HEK293 (cell line): ENCODE measurements around the gene SVIL.

Experiments used
- ATF2 ChIP-seq: fragments of 450-650 bp; formaldehyde crosslinking; IDR thresholded peaks from 2 replicates; pipeline ENCODE4 v1.5.1; 2016; ENCODE audit warnings: missing biosample characterization, missing genetic modification characterization, low read depth
- FEZF1 ChIP-seq: fragments of 450-650 bp; formaldehyde crosslinking; IDR thresholded peaks from 2 replicates; pipeline ENCODE4 v1.5.1; 2016; ENCODE audit warnings: missing biosample characterization, missing genetic modification characterization
- GFI1B ChIP-seq: fragments of 450-650 bp; formaldehyde crosslinking; IDR thresholded peaks from 2 replicates; pipeline ENCODE4 v1.5.1; 2016; ENCODE audit warnings: missing biosample characterization, missing genetic modification characterization
- GLIS1 ChIP-seq: fragments of 450-650 bp; formaldehyde crosslinking; IDR thresholded peaks from 2 replicates; pipeline ENCODE4 v1.5.1; 2016; ENCODE audit warnings: missing biosample characterization, missing genetic modification characterization
- IKZF3 ChIP-seq: fragments of 450-650 bp; IDR thresholded peaks from 2 replicates; pipeline ENCODE4 v1.5.0; 2018; ENCODE audit warnings: missing biosample characterization, mild to moderate bottlenecking, missing genetic modification characterization, moderate library complexity
- OSR2 ChIP-seq: fragments of 450-650 bp; formaldehyde crosslinking; IDR thresholded peaks from 2 replicates; pipeline ENCODE4 v1.5.1; 2016; ENCODE audit warnings: missing biosample characterization, missing genetic modification characterization
- PRDM10 ChIP-seq: fragments of 450-650 bp; formaldehyde crosslinking; IDR thresholded peaks from 2 replicates; pipeline ENCODE4 v1.5.1; 2016; ENCODE audit warnings: missing biosample characterization, missing genetic modification characterization
- PRDM6 ChIP-seq: fragments of 450-650 bp; formaldehyde crosslinking; IDR thresholded peaks from 2 replicates; pipeline ENCODE4 v1.5.1; 2017; ENCODE audit warnings: missing biosample characterization, missing genetic modification characterization
- SETDB1 ChIP-seq: IDR thresholded peaks from one replicate; pipeline ENCODE4 v1.6.1; 2017; ENCODE audit warnings: mild to moderate bottlenecking, low read length, moderate library complexity, mixed read lengths; ENCODE audit not compliant: insufficient read length
- WT1 ChIP-seq: fragments of 450-650 bp; formaldehyde crosslinking; IDR thresholded peaks from 2 replicates; pipeline ENCODE4 v1.5.1; 2016; ENCODE audit warnings: missing biosample characterization, missing genetic modification characterization
- ZBTB10 ChIP-seq: fragments of 450-650 bp; formaldehyde crosslinking; IDR thresholded peaks from 2 replicates; pipeline ENCODE4 v1.5.1; 2016; ENCODE audit warnings: missing biosample characterization, missing genetic modification characterization
- ZBTB48 ChIP-seq: fragments of 450-650 bp; formaldehyde crosslinking; IDR thresholded peaks from 2 replicates; pipeline ENCODE4 v1.5.1; 2016; ENCODE audit warnings: missing biosample characterization, missing genetic modification characterization
- ZNF112 ChIP-seq: fragments of 450-650 bp; formaldehyde crosslinking; IDR thresholded peaks from 2 replicates; pipeline ENCODE4 v1.5.0; 2017; ENCODE audit warnings: missing biosample characterization, missing genetic modification characterization
- ZNF140 ChIP-seq: fragments of 450-650 bp; formaldehyde crosslinking; IDR thresholded peaks from 2 replicates; pipeline ENCODE4 v1.5.1; 2016; ENCODE audit warnings: missing biosample characterization, missing genetic modification characterization
- ZNF24 ChIP-seq: fragments of 450-650 bp; formaldehyde crosslinking; IDR thresholded peaks from 2 replicates; pipeline ENCODE4 v1.5.1; 2016; ENCODE audit warnings: missing biosample characterization, missing genetic modification characterization
- ZNF324 ChIP-seq: fragments of 450-650 bp; formaldehyde crosslinking; IDR thresholded peaks from 2 replicates; pipeline ENCODE4 v1.5.1; 2016; ENCODE audit warnings: missing biosample characterization, missing genetic modification characterization
- ZNF501 ChIP-seq: fragments of 450-650 bp; formaldehyde crosslinking; IDR thresholded peaks from 2 replicates; pipeline ENCODE4 v1.5.1; 2016; ENCODE audit warnings: missing biosample characterization, missing genetic modification characterization
- ZNF600 ChIP-seq: fragments of 450-650 bp; formaldehyde crosslinking; IDR thresholded peaks from 2 replicates; pipeline ENCODE4 v1.5.1; 2016; ENCODE audit warnings: missing biosample characterization, missing genetic modification characterization
- ZNF629 ChIP-seq: fragments of 450-650 bp; formaldehyde crosslinking; IDR thresholded peaks from 2 replicates; pipeline ENCODE4 v1.5.1; 2017; ENCODE audit warnings: missing biosample characterization, missing genetic modification characterization
- ZNF768 ChIP-seq: fragments of 450-650 bp; formaldehyde crosslinking; IDR thresholded peaks from 2 replicates; pipeline ENCODE4 v1.5.1; 2018; ENCODE audit warnings: missing biosample characterization, mild to moderate bottlenecking, missing genetic modification characterization
- ZNF792 ChIP-seq: fragments of 450-650 bp; formaldehyde crosslinking; IDR thresholded peaks from 2 replicates; pipeline ENCODE4 v1.5.1; 2016; ENCODE audit warnings: missing biosample characterization, missing genetic modification characterization
- TF ChIP-seq, protein P1 (sequence below): fragments of 450-650 bp; formaldehyde crosslinking; IDR thresholded peaks from 2 replicates; pipeline ENCODE4 v1.5.1; 2016; ENCODE audit warnings: missing biosample characterization, missing genetic modification characterization

The SVIL gene

GRCh38 chr10:29658984-29659965 lies 24.5 kb upstream of the SVIL start (continued):
- TF ChIP-seq ZNF324 (peak; percentile 43), IKZF3 (tag by site-specific recombination) (peak; percentile 78; the same call in 1 of the 2 replicates), GLIS1 (tag by site-specific recombination) (peak; percentile 97), ZNF501 (tag by site-specific recombination) (0 out of 2 replicates have a peak, but pooled peaks have one; percentile 38), FEZF1 (tag by site-specific recombination) (peak; percentile 45; the same call in 1 of the 2 replicates), ATF2 (tag by site-specific recombination) (0 out of 2 replicates have a peak, but pooled peaks have one; percentile 6), ZNF629 (peak; percentile 93), ZNF140 (tag by site-specific recombination) (no peak), WT1 (tag by site-specific recombination) (peak; percentile 60; the same call in 1 of the 2 replicates), ZNF24 (tag by site-specific recombination) (0 out of 2 replicates have a peak, but pooled peaks have one; percentile 79), SETDB1 (no peak), GFI1B (tag by site-specific recombination) (peak; percentile 94), ZNF600 (tag by site-specific recombination) (peak; percentile 89), PRDM6 (peak; percentile 44), PRDM10 (tag by site-specific recombination) (peak; percentile 77), OSR2 (tag by site-specific recombination) (peak; percentile 64), ZNF112 (tag by site-specific recombination) (no peak), ZBTB10 (peak; percentile 35; the same call in 1 of the 2 replicates), ZNF792 (no peak), ZBTB48 (peak; percentile 14; the same call in 1 of the 2 replicates), ZNF768 (tag by site-specific recombination) (no peak)
- TF ChIP-seq, protein P1, sequence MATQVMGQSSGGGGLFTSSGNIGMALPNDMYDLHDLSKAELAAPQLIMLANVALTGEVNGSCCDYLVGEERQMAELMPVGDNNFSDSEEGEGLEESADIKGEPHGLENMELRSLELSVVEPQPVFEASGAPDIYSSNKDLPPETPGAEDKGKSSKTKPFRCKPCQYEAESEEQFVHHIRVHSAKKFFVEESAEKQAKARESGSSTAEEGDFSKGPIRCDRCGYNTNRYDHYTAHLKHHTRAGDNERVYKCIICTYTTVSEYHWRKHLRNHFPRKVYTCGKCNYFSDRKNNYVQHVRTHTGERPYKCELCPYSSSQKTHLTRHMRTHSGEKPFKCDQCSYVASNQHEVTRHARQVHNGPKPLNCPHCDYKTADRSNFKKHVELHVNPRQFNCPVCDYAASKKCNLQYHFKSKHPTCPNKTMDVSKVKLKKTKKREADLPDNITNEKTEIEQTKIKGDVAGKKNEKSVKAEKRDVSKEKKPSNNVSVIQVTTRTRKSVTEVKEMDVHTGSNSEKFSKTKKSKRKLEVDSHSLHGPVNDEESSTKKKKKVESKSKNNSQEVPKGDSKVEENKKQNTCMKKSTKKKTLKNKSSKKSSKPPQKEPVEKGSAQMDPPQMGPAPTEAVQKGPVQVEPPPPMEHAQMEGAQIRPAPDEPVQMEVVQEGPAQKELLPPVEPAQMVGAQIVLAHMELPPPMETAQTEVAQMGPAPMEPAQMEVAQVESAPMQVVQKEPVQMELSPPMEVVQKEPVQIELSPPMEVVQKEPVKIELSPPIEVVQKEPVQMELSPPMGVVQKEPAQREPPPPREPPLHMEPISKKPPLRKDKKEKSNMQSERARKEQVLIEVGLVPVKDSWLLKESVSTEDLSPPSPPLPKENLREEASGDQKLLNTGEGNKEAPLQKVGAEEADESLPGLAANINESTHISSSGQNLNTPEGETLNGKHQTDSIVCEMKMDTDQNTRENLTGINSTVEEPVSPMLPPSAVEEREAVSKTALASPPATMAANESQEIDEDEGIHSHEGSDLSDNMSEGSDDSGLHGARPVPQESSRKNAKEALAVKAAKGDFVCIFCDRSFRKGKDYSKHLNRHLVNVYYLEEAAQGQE (tag by site-specific recombination), result no peak
